Common myeloid progenitor, CD34-positive (primary cell): Measurements from ENCODE around the gene SLFN5.

Experiments
- CTCF ChIA-PET: fragments of 350-600 bp; sonication (Branson Sonifier 250); formaldehyde crosslinking; loops from one replicate; lab custom pipeline; 2021; ENCODE audit warnings: antibody characterized with exemption; lab: Charles Lee
- POLR2A ChIA-PET: fragments of 350-600 bp; sonication (Branson Sonifier 250); formaldehyde crosslinking; loops from one replicate; lab custom pipeline; 2021; ENCODE audit warnings: antibody characterized with exemption; lab: Charles Lee
- DNase-seq, 3 donors: peaks; one replicate each; pipeline versions ENCODE4 v3.0.0 to v3.0.0-alpha.2; 2013
- H3K27ac ChIP-seq, 2 experiments: 1 replicate in 1 of 2; 2 replicates in 1 of 2; pipeline ENCODE4 v1.7.0; 2013; ENCODE audit warnings: inconsistent platforms in 2 of 2, low read length in 2 of 2, mild to moderate bottlenecking in 2 of 2, low read depth in 1 of 2, moderate library complexity in 1 of 2; ENCODE audit not compliant: severe bottlenecking in 2 of 2, insufficient read depth in 1 of 2, poor library complexity in 1 of 2
- H3K27me3 ChIP-seq, 5 experiments: replicated peaks in 2 of 5; 1 replicate in 3 of 5; 2 replicates in 2 of 5; pipeline versions ENCODE4 v1.6.1 to v1.7.0; 2013; ENCODE audit warnings: low read length in 4 of 5, mild to moderate bottlenecking in 2 of 5, moderate library complexity in 2 of 5, inconsistent platforms in 1 of 5; ENCODE audit not compliant: insufficient read depth in 5 of 5, control insufficient read depth in 4 of 5
- H3K36me3 ChIP-seq, 4 experiments: 1 replicate in 2 of 4; 2 replicates in 2 of 4; pipeline versions ENCODE4 v1.6.1 to v1.7.0; 2013; ENCODE audit warnings: low read length in 3 of 4, control low read depth in 1 of 4, mild to moderate bottlenecking in 1 of 4; ENCODE audit not compliant: control insufficient read depth in 4 of 4, insufficient read depth in 4 of 4
- H3K4me1 ChIP-seq, 4 experiments: 1 replicate in 3 of 4; 2 replicates in 1 of 4; pipeline versions ENCODE4 v1.6.1 to v1.7.1; 2013; ENCODE audit warnings: low read length in 3 of 4, mild to moderate bottlenecking in 3 of 4, control low read depth in 1 of 4, inconsistent platforms in 1 of 4, moderate library complexity in 1 of 4; ENCODE audit not compliant: control insufficient read depth in 4 of 4, insufficient read depth in 4 of 4; ENCODE audit errors: control extremely low read depth in 1 of 4
- H3K4me3 ChIP-seq, 7 experiments: 1 replicate in 4 of 7; 2 replicates in 3 of 7; pipeline versions ENCODE4 v1.5.1 to v1.7.0; 2013; ENCODE audit warnings: mild to moderate bottlenecking in 7 of 7, low read length in 6 of 7, moderate library complexity in 6 of 7, inconsistent platforms in 2 of 7, low read depth in 2 of 7, control low read depth in 1 of 7; ENCODE audit not compliant: insufficient read depth in 4 of 7, control insufficient read depth in 1 of 7; ENCODE audit errors: extremely low read depth in 1 of 7
- H3K9me3 ChIP-seq, 5 experiments: 1 replicate in 4 of 5; 2 replicates in 1 of 5; pipeline versions ENCODE4 v1.6.1 to v1.7.1; 2013; ENCODE audit warnings: low read length in 4 of 5, mild to moderate bottlenecking in 2 of 5, inconsistent platforms in 1 of 5, low read depth in 1 of 5, moderate library complexity in 1 of 5; ENCODE audit not compliant: control insufficient read depth in 4 of 5, insufficient read depth in 2 of 5; ENCODE audit errors: control extremely low read depth in 1 of 5
- WGBS: methylation state at CpG from one replicate; pipeline ENCODE4 v1.1.5; 2013; ENCODE audit not compliant: insufficient coverage; 5-methylcytosine and 5-hydroxymethylcytosine counted together

Gene SLFN5

GRCh38 chr17:35312790-35313711, 70.2 kb downstream of the SLFN5 start:
- DNase-seq = peak; percentile 81 to 90 (median 89)
- WGBS = 4% methylated on average over 15 of the region's 20 CpGs
- no peak overlapping the region for H3K27ac ChIP-seq
- peaks cover 0 to 15% (median 13%) of the 10 kb centered on the region in 4 experiments for H3K4me1 ChIP-seq
- H3K27me3 ChIP-seq = peaks cover 0 to 10% (median 4%) of the 10 kb centered on the region in 5 experiments
- no peaks in the 10 kb centered on the region for H3K36me3 ChIP-seq
- H3K9me3 ChIP-seq = no peaks in the 10 kb centered on the region
- peak overlapping the region; percentile 29 to 80 (median 64) for H3K4me3 ChIP-seq
- CTCF ChIA-PET = interaction anchor here (0.6 to 6.0 kb wide), 28 partner anchors 8 to 300 kb away, joined by 3 to 98 read pairs (median 4); partner anchors contain the start of genes AP2B1 and SLFN12L
- POLR2A ChIA-PET = interaction anchor here (1.1 to 1.5 kb wide), 2 partner anchors 61 to 230 kb away, joined by 3 to 7 read pairs; partner anchors contain the start of gene SLFN11

GRCh38 chr17:35313875-35314409, 71.1 kb downstream of the SLFN5 start:
- no peak overlapping the region for H3K27ac ChIP-seq

GRCh38 chr17:35314415-35315216, 71.7 kb downstream of the SLFN5 start:
- Histone ChIP-seq H3K27me3 (peaks cover 0 to 10% (median 4%) of the 10 kb centered on the region in 5 experiments), H3K9me3 (no peaks in the 10 kb centered on the region), H3K27ac (no peak overlapping the region), H3K4me1 (peaks cover 0 to 15% (median 13%) of the 10 kb centered on the region in 4 experiments), H3K36me3 (no peaks in the 10 kb centered on the region), H3K4me3 (peak overlapping the region in 3 of 7 experiments; percentile 67 to 80 (median 69))
- DNase-seq = no peak
- CTCF ChIA-PET = interaction anchor here (1.2 to 6.0 kb wide), 2 partner anchors 184 to 222 kb away, joined by 3 to 98 read pairs; partner anchors contain the start of gene SLFN12L
- POLR2A ChIA-PET = no interaction called here
- WGBS = 96% methylated on average over 7 of the region's 9 CpGs

More at GRCh38 chr17:35313875-35314409, 71.1 kb downstream of the SLFN5 start:
- POLR2A ChIA-PET = no interaction called here
- Histone ChIP-seq H3K4me3 (peak overlapping the region in 5 of 7 experiments; percentile 54 to 80 (median 67)), H3K36me3 (no peaks in the 10 kb centered on the region), H3K9me3 (no peaks in the 10 kb centered on the region), H3K4me1 (peaks cover 0 to 15% (median 13%) of the 10 kb centered on the region in 4 experiments), H3K27me3 (peaks cover 0 to 10% (median 4%) of the 10 kb centered on the region in 5 experiments)
- no peak for DNase-seq
- 39% methylated on average over 17 of the region's 19 CpGs for WGBS
- CTCF ChIA-PET = interaction anchor here (1.0 to 6.0 kb wide), 9 partner anchors 10 to 228 kb away, joined by 3 to 98 read pairs (median 7); partner anchors contain the start of gene SLFN12L

GRCh38 chr17:35315283-35315682, 72.4 kb downstream of the SLFN5 start:
- Histone ChIP-seq H3K36me3 (no peaks in the 10 kb centered on the region), H3K4me1 (peaks cover 0 to 15% (median 13%) of the 10 kb centered on the region in 4 experiments), H3K4me3 (no peak overlapping the region), H3K9me3 (no peaks in the 10 kb centered on the region), H3K27me3 (peaks cover 0 to 10% (median 4%) of the 10 kb centered on the region in 5 experiments), H3K27ac (no peak overlapping the region)
- 100% methylated on average over 4 of the region's 5 CpGs for WGBS
- DNase-seq = no peak
- POLR2A ChIA-PET = no interaction called here
- CTCF ChIA-PET = interaction anchor here (1.2 to 6.0 kb wide), 2 partner anchors 183 to 222 kb away, joined by 3 to 98 read pairs; partner anchors contain the start of gene SLFN12L

GRCh38 chr17:35315971-35316370, 73.1 kb downstream of the SLFN5 start:
- POLR2A ChIA-PET = no interaction called here
- DNase-seq = no peak
- Histone ChIP-seq H3K4me3 (no peak overlapping the region), H3K27ac (no peak overlapping the region), H3K4me1 (peaks cover 0 to 15% (median 13%) of the 10 kb centered on the region in 4 experiments), H3K36me3 (no peaks in the 10 kb centered on the region), H3K9me3 (no peaks in the 10 kb centered on the region), H3K27me3 (peaks cover 0 to 10% (median 4%) of the 10 kb centered on the region in 5 experiments)
- CTCF ChIA-PET = interaction anchor here (6.0 kb wide), 1 partner anchor 221 kb away, joined by 98 read pairs; the partner anchor contains the start of gene SLFN12L
- WGBS = no CpG with 5 or more reads among the region's 2 CpGs

- H3K4me1 ChIP-seq = no peaks in the 10 kb centered on the region
- H3K9me3 ChIP-seq = peaks cover 0 to 13% (median 5%) of the 10 kb centered on the region in 5 experiments
- CTCF ChIA-PET = no interaction called here
- no peak overlapping the region for H3K27ac ChIP-seq
- H3K4me3 ChIP-seq = no peak overlapping the region
- H3K36me3 ChIP-seq = no peaks in the 10 kb centered on the region
- no CpG with 5 or more reads among the region's 1 CpG for WGBS
- DNase-seq = no peak
- POLR2A ChIA-PET = no interaction called here
- no peaks in the 10 kb centered on the region for H3K27me3 ChIP-seq
Measured at GRCh38 chr17:35322749-35323148, 79.9 kb downstream of the SLFN5 start.
